ENCODE results near the gene PAXX.

PAXX gene

GRCh38 chr9:137007816-137008270, 15.6 kb downstream of the PAXX start:
- TF ChIP-seq CTCF (IDR thresholded peaks at IDR 0.05; ENCODE audit: low read depth, low read length) = no peak
- H3K27me3 ChIP-seq = no peaks in the 10 kb centered on the region
- H3K4me3 ChIP-seq (ENCODE audit: low read depth, low read length) = no peak overlapping the region
- DNase-seq = no peak
- no peaks in the 10 kb centered on the region for H3K9me3 ChIP-seq
- H3K36me3 ChIP-seq = peaks cover 5% of the 10 kb centered on the region
- no peaks in the 10 kb centered on the region for H3K4me1 ChIP-seq

DNA sequence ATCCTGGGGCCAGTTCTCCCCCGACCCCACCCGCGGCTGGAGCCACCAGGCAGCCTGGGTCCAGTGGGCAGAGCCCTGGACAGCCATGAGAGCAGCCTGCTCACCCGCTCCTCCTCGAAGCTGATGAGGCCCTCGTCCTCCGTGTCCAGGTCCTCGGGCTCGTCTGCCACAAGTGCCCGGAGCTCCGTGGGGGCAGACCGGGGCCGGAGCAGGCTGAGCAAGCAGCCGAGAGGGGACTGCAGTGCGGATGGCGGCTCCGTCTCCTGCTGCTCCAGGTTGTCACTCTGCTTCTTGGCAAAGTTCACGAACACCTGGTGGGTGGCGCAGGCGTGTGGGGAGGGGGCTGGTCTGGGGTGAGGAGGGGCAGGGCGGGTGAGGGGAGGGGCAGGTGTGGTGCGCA, 16.1 kb downstream of the PAXX start:
- Histone ChIP-seq H3K36me3 (peaks cover 5% of the 10 kb centered on the region), H3K9me3 (no peaks in the 10 kb centered on the region), H3K27me3 (no peaks in the 10 kb centered on the region), H3K4me1 (no peaks in the 10 kb centered on the region), H3K4me3 (ENCODE audit: low read depth, low read length) (no peak overlapping the region)
- DNase-seq = no peak
- no peak for TF ChIP-seq CTCF (IDR thresholded peaks at IDR 0.05; ENCODE audit: low read depth, low read length)

GRCh38 chr9:137009217-137009616, 17.0 kb downstream of the PAXX start:
- TF ChIP-seq CTCF (IDR thresholded peaks at IDR 0.05; ENCODE audit: low read depth, low read length) = no peak
- no peak overlapping the region for H3K4me3 ChIP-seq (ENCODE audit: low read depth, low read length)
- H3K27me3 ChIP-seq = no peaks in the 10 kb centered on the region
- no peaks in the 10 kb centered on the region for H3K4me1 ChIP-seq
- DNase-seq = no peak
- no peaks in the 10 kb centered on the region for H3K9me3 ChIP-seq
- peaks cover 10% of the 10 kb centered on the region for H3K36me3 ChIP-seq

DNA sequence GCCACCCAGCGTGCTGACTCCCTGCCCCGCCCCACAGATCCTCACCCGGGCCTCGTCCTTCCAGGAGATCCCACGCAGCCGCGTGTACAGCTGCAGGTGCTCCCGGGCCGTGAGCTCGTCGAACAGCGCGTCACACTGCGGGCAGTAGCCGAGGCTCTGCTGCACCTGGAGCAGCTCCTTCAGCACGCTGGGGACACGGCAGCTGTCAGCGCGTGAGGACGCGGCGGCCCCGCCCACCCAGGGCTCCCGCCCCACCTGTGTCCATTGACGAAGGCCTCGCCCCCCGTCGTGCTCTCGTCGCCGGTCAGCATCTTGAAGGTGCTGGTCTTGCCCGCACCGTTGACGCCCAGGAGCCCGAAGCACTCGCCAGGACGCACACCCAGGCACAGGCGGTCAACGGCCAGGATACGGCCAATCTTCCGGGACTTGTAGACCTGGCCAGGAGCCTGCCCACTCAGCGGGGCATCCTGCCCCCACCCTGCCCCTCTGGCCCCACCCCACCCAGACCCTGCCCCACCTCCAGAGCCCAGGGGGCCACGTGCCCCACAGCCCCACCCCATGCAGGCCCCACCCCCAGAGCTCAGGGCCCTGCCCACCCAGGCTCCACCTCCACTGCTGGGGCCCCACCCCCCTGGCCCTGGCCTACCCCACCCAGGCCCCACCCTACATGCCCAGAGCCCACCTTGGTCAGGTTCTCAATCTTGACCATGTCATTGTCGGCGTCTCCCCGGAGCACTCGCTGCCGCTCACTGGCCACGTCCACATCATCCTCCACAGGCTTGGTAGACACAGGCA, 17.9 kb downstream of the PAXX start:
- H3K9me3 ChIP-seq = no peaks in the 10 kb centered on the region
- DNase-seq = no peak
- H3K4me1 ChIP-seq = no peaks in the 10 kb centered on the region
- H3K36me3 ChIP-seq = peaks cover 15% of the 10 kb centered on the region
- TF ChIP-seq CTCF (IDR thresholded peaks at IDR 0.05; ENCODE audit: low read depth, low read length) = no peak
- no peak overlapping the region for H3K4me3 ChIP-seq (ENCODE audit: low read depth, low read length)
- no peaks in the 10 kb centered on the region for H3K27me3 ChIP-seq

- no peak for TF ChIP-seq CTCF (IDR thresholded peaks at IDR 0.05; ENCODE audit: low read depth, low read length)
- Histone ChIP-seq H3K36me3 (peaks cover 19% of the 10 kb centered on the region), H3K27me3 (no peaks in the 10 kb centered on the region), H3K4me3 (ENCODE audit: low read depth, low read length) (no peak overlapping the region), H3K4me1 (no peaks in the 10 kb centered on the region), H3K9me3 (no peaks in the 10 kb centered on the region)
- no peak for DNase-seq
These were observed 18.9 kb downstream of the PAXX start for GRCh38 chr9:137011156-137011555.

- peaks cover 27% of the 10 kb centered on the region for H3K36me3 ChIP-seq
- no peak for DNase-seq
- no peaks in the 10 kb centered on the region for H3K4me1 ChIP-seq
- H3K27me3 ChIP-seq = no peaks in the 10 kb centered on the region
- H3K9me3 ChIP-seq = no peaks in the 10 kb centered on the region
- no peak overlapping the region for H3K4me3 ChIP-seq (ENCODE audit: low read depth, low read length)
- no peak for TF ChIP-seq CTCF (IDR thresholded peaks at IDR 0.05; ENCODE audit: low read depth, low read length)
These were observed 19.9 kb downstream of the PAXX start for GRCh38 chr9:137011907-137012675.

Data from BE2C (cell line).